ENCODE measurements around the gene CILP. TPM values are rescaled to one million over a fixed set of nuclear protein-coding genes. Genes with fewer than 3 reads are reported as not detected.
A peak's percentile ranks its signal among the peaks of the same experiment; 100 is the strongest.

Gene CILP, protein sequence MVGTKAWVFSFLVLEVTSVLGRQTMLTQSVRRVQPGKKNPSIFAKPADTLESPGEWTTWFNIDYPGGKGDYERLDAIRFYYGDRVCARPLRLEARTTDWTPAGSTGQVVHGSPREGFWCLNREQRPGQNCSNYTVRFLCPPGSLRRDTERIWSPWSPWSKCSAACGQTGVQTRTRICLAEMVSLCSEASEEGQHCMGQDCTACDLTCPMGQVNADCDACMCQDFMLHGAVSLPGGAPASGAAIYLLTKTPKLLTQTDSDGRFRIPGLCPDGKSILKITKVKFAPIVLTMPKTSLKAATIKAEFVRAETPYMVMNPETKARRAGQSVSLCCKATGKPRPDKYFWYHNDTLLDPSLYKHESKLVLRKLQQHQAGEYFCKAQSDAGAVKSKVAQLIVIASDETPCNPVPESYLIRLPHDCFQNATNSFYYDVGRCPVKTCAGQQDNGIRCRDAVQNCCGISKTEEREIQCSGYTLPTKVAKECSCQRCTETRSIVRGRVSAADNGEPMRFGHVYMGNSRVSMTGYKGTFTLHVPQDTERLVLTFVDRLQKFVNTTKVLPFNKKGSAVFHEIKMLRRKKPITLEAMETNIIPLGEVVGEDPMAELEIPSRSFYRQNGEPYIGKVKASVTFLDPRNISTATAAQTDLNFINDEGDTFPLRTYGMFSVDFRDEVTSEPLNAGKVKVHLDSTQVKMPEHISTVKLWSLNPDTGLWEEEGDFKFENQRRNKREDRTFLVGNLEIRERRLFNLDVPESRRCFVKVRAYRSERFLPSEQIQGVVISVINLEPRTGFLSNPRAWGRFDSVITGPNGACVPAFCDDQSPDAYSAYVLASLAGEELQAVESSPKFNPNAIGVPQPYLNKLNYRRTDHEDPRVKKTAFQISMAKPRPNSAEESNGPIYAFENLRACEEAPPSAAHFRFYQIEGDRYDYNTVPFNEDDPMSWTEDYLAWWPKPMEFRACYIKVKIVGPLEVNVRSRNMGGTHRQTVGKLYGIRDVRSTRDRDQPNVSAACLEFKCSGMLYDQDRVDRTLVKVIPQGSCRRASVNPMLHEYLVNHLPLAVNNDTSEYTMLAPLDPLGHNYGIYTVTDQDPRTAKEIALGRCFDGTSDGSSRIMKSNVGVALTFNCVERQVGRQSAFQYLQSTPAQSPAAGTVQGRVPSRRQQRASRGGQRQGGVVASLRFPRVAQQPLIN
- total RNA-seq: 0.05 TPM in 1 of 2 replicates, not detected in the other

- Mint-ChIP-seq H3K27me3 (ENCODE audit: low read depth) (peaks cover 3% of the 10 kb centered on the region), H3K4me3 (ENCODE audit: low read depth) (no peak within 1 kb of the TSS), H3K36me3 (ENCODE audit: low read depth) (no peaks in the 10 kb centered on the region), H3K27ac (no peak within 1 kb of the TSS), H3K9me3 (no peaks in the 10 kb centered on the region), H3K4me1 (ENCODE audit: low read depth) (no peaks in the 10 kb centered on the region)
- intact Hi-C loops (cut with micrococcal nuclease): no loop called here
- DNase-seq (ENCODE audit: low spot score): no peak
Observed at GRCh38 chr15:65210770-65211481, at the start of gene CILP. Gene CILP (minus strand): TSS chr15:65211473. CDS start chr15:65209755, 1,718 bp downstream.

GRCh38 chr15:65260968-65261367, 49.7 kb upstream of the CILP start:
- no peak overlapping the region for H3K27ac Mint-ChIP-seq
- no peaks in the 10 kb centered on the region for H3K27me3 Mint-ChIP-seq (ENCODE audit: low read depth)

DNA sequence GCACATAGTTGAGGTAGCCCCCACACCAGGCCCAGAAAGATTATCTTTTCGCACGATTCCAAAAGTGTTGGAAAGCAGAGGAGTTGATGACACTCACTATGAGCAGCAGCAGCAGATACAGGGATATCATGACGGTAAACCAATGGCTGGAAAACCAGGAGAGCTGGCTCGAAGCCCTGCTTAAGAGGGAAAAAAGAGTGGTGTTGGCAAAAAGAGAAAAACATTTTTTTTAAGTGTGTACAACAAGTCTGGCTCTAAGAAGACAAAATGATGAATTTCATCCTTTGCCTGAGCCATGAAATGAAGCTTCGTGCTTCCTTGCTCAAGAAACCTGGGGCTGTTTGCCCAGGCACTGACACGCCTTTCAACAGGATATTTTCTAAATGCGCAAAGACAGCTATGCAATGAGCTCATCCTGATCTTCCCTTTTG, 48.1 kb upstream of the CILP start:
- no peak for DNase-seq (ENCODE audit: low spot score)
- H3K27me3 Mint-ChIP-seq (ENCODE audit: low read depth): no peaks in the 10 kb centered on the region
- intact Hi-C loops (cut with micrococcal nuclease): no loop called here
- no peak overlapping the region for H3K27ac Mint-ChIP-seq
- no peak overlapping the region for H3K4me3 Mint-ChIP-seq (ENCODE audit: low read depth)
- no peaks in the 10 kb centered on the region for H3K9me3 Mint-ChIP-seq
- peaks cover 34% of the 10 kb centered on the region for H3K36me3 Mint-ChIP-seq (ENCODE audit: low read depth)
- H3K4me1 Mint-ChIP-seq (ENCODE audit: low read depth): no peaks in the 10 kb centered on the region

More at GRCh38 chr15:65260968-65261367, 49.7 kb upstream of the CILP start:
- no peaks in the 10 kb centered on the region for H3K4me1 Mint-ChIP-seq (ENCODE audit: low read depth)
- H3K36me3 Mint-ChIP-seq (ENCODE audit: low read depth): peaks cover 34% of the 10 kb centered on the region
- H3K9me3 Mint-ChIP-seq: no peaks in the 10 kb centered on the region
- intact Hi-C loops (cut with micrococcal nuclease): no loop called here
- DNase-seq (ENCODE audit: low spot score): no peak
- H3K4me3 Mint-ChIP-seq (ENCODE audit: low read depth): no peak overlapping the region

DNA sequence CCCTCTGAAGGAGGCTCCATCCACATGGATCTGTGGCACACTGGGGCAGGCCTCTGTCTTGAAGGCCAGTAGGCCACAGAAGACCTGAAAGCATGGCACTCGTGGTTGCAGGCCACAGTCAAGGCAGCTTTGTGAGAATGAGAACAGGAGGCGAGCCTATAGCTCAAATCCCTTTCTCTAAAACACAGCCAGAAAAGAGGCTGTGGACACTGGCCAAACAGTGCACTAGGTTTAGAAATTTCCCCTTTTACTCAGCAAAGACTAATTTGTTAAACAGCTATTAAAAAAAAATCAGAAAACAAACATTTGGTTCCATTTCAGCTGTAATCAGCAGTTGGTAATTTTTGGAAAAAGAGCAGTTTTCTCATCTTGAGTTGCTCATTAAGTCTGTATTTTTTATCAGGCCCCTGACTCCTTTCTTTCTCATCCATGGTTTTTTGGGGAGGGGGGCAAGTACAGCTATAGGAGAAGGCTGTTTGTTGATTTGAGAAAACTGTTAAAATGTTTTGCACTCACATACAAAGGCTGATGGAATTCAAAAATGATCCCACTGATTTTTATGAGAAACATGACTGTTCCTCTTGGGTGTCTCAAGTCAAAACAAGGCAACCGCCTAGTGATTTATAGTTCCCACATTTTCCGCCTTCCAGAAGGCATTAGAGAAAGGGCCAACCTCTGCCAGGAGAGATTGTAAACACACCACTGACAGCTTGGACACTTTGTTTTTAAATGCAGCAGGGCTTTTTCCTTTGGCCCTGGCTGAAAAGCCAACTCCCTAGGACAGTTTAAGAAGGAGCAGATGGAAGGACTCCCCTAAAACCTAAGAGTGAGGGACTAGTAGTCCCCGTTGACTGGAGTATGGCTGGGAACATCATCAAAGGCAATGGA, 47.3 kb upstream of the CILP start:
- intact Hi-C loops (cut with micrococcal nuclease): no loop called here
- H3K4me3 Mint-ChIP-seq (ENCODE audit: low read depth): no peak overlapping the region
- H3K4me1 Mint-ChIP-seq (ENCODE audit: low read depth): no peaks in the 10 kb centered on the region
- H3K27me3 Mint-ChIP-seq (ENCODE audit: low read depth): no peaks in the 10 kb centered on the region
- H3K9me3 Mint-ChIP-seq: no peaks in the 10 kb centered on the region
- peaks cover 34% of the 10 kb centered on the region for H3K36me3 Mint-ChIP-seq (ENCODE audit: low read depth)
- DNase-seq (ENCODE audit: low spot score): no peak
- H3K27ac Mint-ChIP-seq: no peak overlapping the region

GRCh38 chr15:65255486-65256140, 44.3 kb upstream of the CILP start:
- H3K4me1 Mint-ChIP-seq (ENCODE audit: low read depth): peaks cover under 1% of the 10 kb centered on the region
- no peak overlapping the region for H3K27ac Mint-ChIP-seq
- no peaks in the 10 kb centered on the region for H3K9me3 Mint-ChIP-seq
- H3K27me3 Mint-ChIP-seq (ENCODE audit: low read depth): no peaks in the 10 kb centered on the region
- H3K36me3 Mint-ChIP-seq (ENCODE audit: low read depth): peaks cover 24% of the 10 kb centered on the region
- H3K4me3 Mint-ChIP-seq (ENCODE audit: low read depth): no peak overlapping the region
- no peak for DNase-seq (ENCODE audit: low spot score)
- intact Hi-C loops (cut with micrococcal nuclease): no loop called here

DNA sequence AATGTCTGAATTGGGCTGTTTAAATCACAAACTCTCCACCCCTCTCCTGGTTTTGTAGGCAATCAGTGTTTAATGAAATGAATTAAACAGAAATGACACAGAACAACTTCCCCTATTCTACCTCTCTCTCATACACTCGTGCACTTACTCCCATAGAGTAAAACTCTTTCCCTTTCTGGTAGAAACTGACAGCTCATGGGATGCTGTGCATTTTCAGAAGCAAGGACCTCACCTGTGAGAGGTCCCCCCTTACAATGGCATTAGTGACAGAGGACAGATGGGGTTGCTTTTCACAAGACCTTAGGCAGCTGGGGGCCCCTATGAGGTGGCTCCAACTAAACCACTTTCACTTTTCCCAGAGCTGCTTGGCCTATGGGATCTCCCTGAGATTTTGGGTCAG, 43.5 kb upstream of the CILP start:
- intact Hi-C loops (cut with micrococcal nuclease): no loop called here
- Mint-ChIP-seq H3K4me3 (ENCODE audit: low read depth) (no peak overlapping the region), H3K27me3 (ENCODE audit: low read depth) (no peaks in the 10 kb centered on the region), H3K9me3 (no peaks in the 10 kb centered on the region), H3K27ac (no peak overlapping the region), H3K4me1 (ENCODE audit: low read depth) (peaks cover 4% of the 10 kb centered on the region), H3K36me3 (ENCODE audit: low read depth) (peaks cover 15% of the 10 kb centered on the region)
- no peak for DNase-seq (ENCODE audit: low spot score)

- no peak overlapping the region for H3K4me3 Mint-ChIP-seq (ENCODE audit: low read depth)
- H3K9me3 Mint-ChIP-seq: no peaks in the 10 kb centered on the region
- no peak overlapping the region for H3K27ac Mint-ChIP-seq
- H3K27me3 Mint-ChIP-seq (ENCODE audit: low read depth): no peaks in the 10 kb centered on the region
- peaks cover 14% of the 10 kb centered on the region for H3K36me3 Mint-ChIP-seq (ENCODE audit: low read depth)
- DNase-seq (ENCODE audit: low spot score): no peak
- H3K4me1 Mint-ChIP-seq (ENCODE audit: low read depth): peaks cover 7% of the 10 kb centered on the region
- intact Hi-C loops (cut with micrococcal nuclease): no loop called here
Observed at GRCh38 chr15:65254356-65254755, 43.1 kb upstream of the CILP start.

DNA sequence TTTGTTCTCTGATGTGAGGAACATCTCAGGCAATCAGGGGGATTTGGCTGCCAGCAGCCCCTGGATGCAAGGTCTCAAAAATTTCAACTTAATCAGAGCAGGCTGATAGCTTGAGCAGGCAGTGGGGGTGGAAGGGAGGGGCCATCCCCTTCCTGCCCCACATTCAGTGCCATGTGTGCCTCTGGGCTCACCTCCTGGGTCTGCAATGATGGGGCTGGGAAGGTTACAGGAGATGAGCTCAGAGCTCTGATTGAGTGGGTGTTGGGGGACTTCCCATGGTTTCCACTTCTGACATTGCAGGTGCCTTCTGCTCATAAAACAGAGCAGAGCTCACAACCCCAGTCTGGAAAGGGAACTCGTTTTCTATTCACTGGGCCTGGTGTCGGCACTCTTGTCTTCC, 38.4 kb upstream of the CILP start:
- Mint-ChIP-seq H3K36me3 (ENCODE audit: low read depth) (no peaks in the 10 kb centered on the region), H3K4me1 (ENCODE audit: low read depth) (peaks cover 7% of the 10 kb centered on the region), H3K9me3 (no peaks in the 10 kb centered on the region), H3K27ac (peak overlapping the region; percentile 30), H3K27me3 (ENCODE audit: low read depth) (no peaks in the 10 kb centered on the region), H3K4me3 (ENCODE audit: low read depth) (no peak overlapping the region)
- intact Hi-C loops (cut with micrococcal nuclease): loop anchor here (2.0 kb wide), 1 partner anchor 55 kb away; the partner anchor contains the start of gene RNU5B-1
- DNase-seq (ENCODE audit: low spot score): no peak

GRCh38 chr15:65248511-65249255, 37.4 kb upstream of the CILP start:
- Mint-ChIP-seq H3K27ac (no peak overlapping the region), H3K4me3 (ENCODE audit: low read depth) (no peak overlapping the region), H3K4me1 (ENCODE audit: low read depth) (peaks cover 7% of the 10 kb centered on the region), H3K36me3 (ENCODE audit: low read depth) (no peaks in the 10 kb centered on the region), H3K27me3 (ENCODE audit: low read depth) (no peaks in the 10 kb centered on the region), H3K9me3 (no peaks in the 10 kb centered on the region)
- intact Hi-C loops (cut with micrococcal nuclease): loop anchor here (2.0 kb wide), 1 partner anchor 56 kb away; the partner anchor contains the start of gene RNU5B-1
- no peak for DNase-seq (ENCODE audit: low spot score)

GRCh38 chr15:65246939-65247338, 35.7 kb upstream of the CILP start:
- intact Hi-C loops (cut with micrococcal nuclease): no loop called here
- H3K4me1 Mint-ChIP-seq (ENCODE audit: low read depth): peaks cover 7% of the 10 kb centered on the region
- no peaks in the 10 kb centered on the region for H3K9me3 Mint-ChIP-seq
- no peak overlapping the region for H3K27ac Mint-ChIP-seq
- no peaks in the 10 kb centered on the region for H3K36me3 Mint-ChIP-seq (ENCODE audit: low read depth)
- H3K27me3 Mint-ChIP-seq (ENCODE audit: low read depth): no peaks in the 10 kb centered on the region
- DNase-seq (ENCODE audit: low spot score): no peak
- no peak overlapping the region for H3K4me3 Mint-ChIP-seq (ENCODE audit: low read depth)
